OCI-M2 (cell line): Measurements from ENCODE around the gene LHX2.

ENCODE experiments used
- DNase-seq: peaks from one replicate; lab custom pipeline; 2025; ENCODE audit not compliant: unreplicated experiment; lab: John Stamatoyannopoulos, UW

LHX2 gene

GRCh38 chr9:124052401-124052800 is 40.8 kb downstream of the LHX2 start:
- no peak for DNase-seq

- peak; percentile 24 for DNase-seq
These were observed 43.1 kb downstream of the LHX2 start for GRCh38 chr9:124054582-124055227.

GRCh38 chr9:124060844-124061605 is 49.5 kb downstream of the LHX2 start:
- DNase-seq, result no peak

GRCh38 chr9:124062172-124062571 is 50.6 kb downstream of the LHX2 start:
- DNase-seq, result no peak

GRCh38 chr9:124066783-124067577 is 55.4 kb downstream of the LHX2 start:
- no peak for DNase-seq

GRCh38 chr9:124068251-124068650 is 56.7 kb downstream of the LHX2 start:
- DNase-seq, result no peak

GRCh38 chr9:124074746-124075145 is 63.2 kb downstream of the LHX2 start:
- DNase-seq, result no peak

- no peak for DNase-seq
These were observed 64.2 kb downstream of the LHX2 start for GRCh38 chr9:124075761-124076160.

- no peak for DNase-seq
These were observed 66.5 kb downstream of the LHX2 start for GRCh38 chr9:124077915-124078572.

GRCh38 chr9:124078641-124079040 is 67.1 kb downstream of the LHX2 start:
- no peak for DNase-seq

- DNase-seq, result no peak
These were observed 67.8 kb downstream of the LHX2 start for GRCh38 chr9:124079176-124079925.

- DNase-seq, result no peak
These were observed 71.1 kb downstream of the LHX2 start for GRCh38 chr9:124082622-124083021.
